Sigmoid colon (tissue), 7 donors: Measurements from ENCODE around the gene EP400. TPM values are rescaled to one million over a fixed set of nuclear protein-coding genes. Genes with fewer than 3 reads are reported as not detected.
"Not testable (repeated sequence)": the region's sequence is repeated elsewhere in the genome, so short reads cannot be mapped to it uniquely, and the experiment has no call there.

Experiments
- DNase-seq: peaks from one replicate; pipeline ENCODE4 v3.0.0-alpha.2; 2019
- H3K27ac ChIP-seq, 4 donors: fragments of 200-600 bp; sonication (generic); one replicate each; pipeline ENCODE4 v1.5.1; 2016 to 2019; ENCODE audit warnings: mild to moderate bottlenecking in 1 of 4
- H3K27me3 ChIP-seq, 3 donors: fragments of 200-600 bp; sonication (generic); one replicate each; pipeline ENCODE4 v1.5.1; 2019; ENCODE audit warnings: mild to moderate bottlenecking in 1 of 3
- H3K36me3 ChIP-seq, 4 donors: fragments of 200-600 bp; sonication (generic); one replicate each; pipeline ENCODE4 v1.5.1; 2016 to 2019
- H3K4me1 ChIP-seq, 4 donors: fragments of 200-600 bp; sonication (generic); one replicate each; pipeline ENCODE4 v1.5.1; 2017 to 2019
- H3K4me3 ChIP-seq, 4 donors: fragments of 200-600 bp; sonication (generic); one replicate each; pipeline ENCODE4 v1.5.1; 2017 to 2019; ENCODE audit warnings: mild to moderate bottlenecking in 2 of 4, moderate library complexity in 1 of 4
- H3K9me3 ChIP-seq, 4 donors: fragments of 200-600 bp in 3 of 4; sonication (generic) in 3 of 4; one replicate each; pipeline versions ENCODE4 v1.5.1 to v1.6.1; 2013 to 2019
- CTCF ChIP-seq, 4 experiments: fragments of 450-650 bp in 3 of 4; fragments of 200-600 bp in 1 of 4; IDR thresholded peaks; one replicate each; pipeline ENCODE4 v1.5.1; 2016 to 2019; ENCODE audit warnings: antibody characterized with exemption in 4 of 4, mild to moderate bottlenecking in 3 of 4, moderate library complexity in 2 of 4
- EP300 ChIP-seq, 4 donors: sonication (generic); formaldehyde crosslinking; IDR thresholded peaks; one replicate each; pipeline ENCODE4 v1.6.1; 2017; ENCODE audit warnings: antibody characterized with exemption in 4 of 4
- POLR2A ChIP-seq, 2 donors: fragments of 450-650 bp; IDR thresholded peaks; one replicate each; pipeline ENCODE4 v1.6.1; 2016; ENCODE audit warnings: antibody characterized with exemption in 2 of 2, mild to moderate bottlenecking in 2 of 2, moderate library complexity in 2 of 2
- POLR2AphosphoS5 ChIP-seq, 4 donors: sonication (generic); formaldehyde crosslinking; IDR thresholded peaks; one replicate each; pipeline ENCODE4 v1.6.1; 2017; ENCODE audit warnings: antibody characterized with exemption in 4 of 4
- WGBS, 2 donors: extraction: QIAGEN DNeasy Blood & Tissue Kit; methylation state at CpG; one replicate each; pipeline ENCODE4 v1.1.7; 2013; 5-methylcytosine and 5-hydroxymethylcytosine counted together
- intact Hi-C: fragments of 100-400 bp; cut with DNase I; formaldehyde crosslinking; loops from one replicate; pipeline ENCODE4 v1.15.1; 2023
- polyA plus RNA-seq, 3 donors: library from polyadenylated mRNA; stranded (reverse); fragments of 200-250 nt; gene quantifications; one replicate each; pipeline ENCODE4 v1.2.3, GENCODE V29; 2013
- total RNA-seq, 4 donors: library from RNA; depleted of rRNA; stranded (reverse); fragments of >200 nt; gene quantifications; one replicate each; pipeline ENCODE4 v1.1.0, GENCODE V29; 2016
- donor health status: healthy with polysubstance abuse.
- donor health status: Bipolar disorder and iron deficiency.
- donor health status: healthy.

EP400 gene
- total and polyA plus RNA-seq, 7 donors: 3.2 to 35.7 (median 14.6) TPM

DNA sequence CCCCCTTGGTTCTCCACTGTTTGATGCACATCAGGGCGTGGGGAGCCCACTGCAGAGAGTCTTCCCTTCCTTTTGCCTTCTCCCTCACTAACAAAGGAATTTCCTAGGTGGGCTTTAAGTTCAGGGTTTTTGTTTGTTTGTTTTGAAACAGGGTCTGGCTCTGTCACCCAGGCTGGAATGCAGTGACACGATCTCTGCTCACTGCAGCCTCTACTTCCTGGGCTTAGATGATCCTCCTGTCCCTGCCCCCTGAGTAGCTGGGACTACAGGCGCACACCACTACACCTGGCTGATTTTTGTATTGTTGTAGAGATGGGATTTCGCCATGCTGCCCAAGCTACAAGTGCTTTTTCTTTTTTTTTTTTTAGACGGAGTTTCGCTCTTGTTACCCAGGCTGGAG lies 33.8 kb downstream of the EP400 start:
- Histone ChIP-seq H3K4me1 (no peaks in the 10 kb centered on the region), H3K4me3 (no peak overlapping the region), H3K27ac (no peak overlapping the region), H3K9me3 (no peaks in the 10 kb centered on the region), H3K27me3 (no peaks in the 10 kb centered on the region), H3K36me3 (peaks cover 0 to 90% (median 47%) of the 10 kb centered on the region in 4 donors)
- WGBS, 2 donors: 92 to 93% methylated on average over 6 of the region's 6 CpGs
- no peak for DNase-seq
- intact Hi-C loops: no loop called here
- TF ChIP-seq CTCF (IDR thresholded peaks at IDR 0.05): no peak
- TF ChIP-seq POLR2AphosphoS5 (IDR thresholded peaks at IDR 0.05): no peak
- no peak for TF ChIP-seq POLR2A (IDR thresholded peaks at IDR 0.05)
- TF ChIP-seq EP300 (IDR thresholded peaks at IDR 0.05): no peak

DNA sequence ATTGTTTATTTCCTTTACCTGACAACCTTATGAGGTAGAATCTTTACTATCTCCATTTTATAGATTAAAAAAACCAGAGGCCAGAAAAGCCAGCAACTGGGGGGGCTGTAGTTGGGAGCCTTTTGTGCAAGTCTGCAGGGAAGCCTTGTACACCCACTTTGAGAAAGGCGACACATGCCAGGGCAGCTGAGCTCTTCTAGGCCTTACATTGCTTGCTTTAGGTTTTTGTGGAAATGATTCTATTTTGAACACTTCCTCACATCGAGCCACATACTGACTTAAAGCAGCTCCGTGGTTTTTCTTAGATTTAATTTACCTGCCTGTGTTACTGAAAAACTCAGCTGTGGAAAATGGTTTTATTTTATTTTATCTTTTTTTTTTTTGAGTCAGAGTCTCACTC lies 34.6 kb downstream of the EP400 start:
- no peak for DNase-seq
- H3K9me3 ChIP-seq: no peaks in the 10 kb centered on the region
- no peak overlapping the region for H3K27ac ChIP-seq
- no peak for TF ChIP-seq POLR2A (IDR thresholded peaks at IDR 0.05)
- TF ChIP-seq EP300 (IDR thresholded peaks at IDR 0.05): no peak
- TF ChIP-seq CTCF (IDR thresholded peaks at IDR 0.05): no peak
- no peak for TF ChIP-seq POLR2AphosphoS5 (IDR thresholded peaks at IDR 0.05)
- WGBS, 2 donors: 66 to 92% methylated on average over 3 of the region's 3 CpGs
- H3K27me3 ChIP-seq: no peaks in the 10 kb centered on the region
- H3K36me3 ChIP-seq: peaks cover 0 to 98% (median 47%) of the 10 kb centered on the region in 4 donors
- H3K4me1 ChIP-seq: no peaks in the 10 kb centered on the region
- intact Hi-C loops: no loop called here
- no peak overlapping the region for H3K4me3 ChIP-seq

GRCh38 chr12:131985510-131985875 lies 35.8 kb downstream of the EP400 start:
- 91 to 93% methylated on average over 11 of the region's 11 CpGs for WGBS, 2 donors
- H3K27me3 ChIP-seq, H3K27ac ChIP-seq, DNase-seq, intact Hi-C loops, H3K4me3 ChIP-seq, H3K9me3 ChIP-seq, H3K4me1 ChIP-seq: not testable (repeated sequence)
- peaks cover 8 to 98% (median 49%) of the 10 kb centered on the region in 4 donors for H3K36me3 ChIP-seq

DNA sequence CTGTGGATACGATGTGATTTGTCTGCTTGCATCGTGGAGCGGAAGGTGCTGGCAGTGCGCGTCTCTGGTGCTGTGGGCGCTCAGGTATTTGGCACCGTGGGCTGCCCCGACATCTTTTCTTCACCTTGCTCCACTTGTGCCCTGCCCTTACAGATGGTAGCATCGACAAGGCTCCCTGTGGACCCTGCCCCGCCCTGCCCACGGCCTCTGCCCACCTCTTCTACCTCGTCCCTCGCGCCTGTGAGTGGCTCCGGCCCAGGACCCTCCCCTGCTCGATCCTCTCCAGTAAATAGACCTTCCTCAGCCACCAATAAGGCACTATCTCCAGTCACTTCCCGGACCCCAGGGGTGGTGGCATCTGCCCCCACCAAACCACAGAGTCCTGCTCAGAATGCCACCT lies 36.6 kb downstream of the EP400 start:
- no peaks in the 10 kb centered on the region for H3K27me3 ChIP-seq
- whole genome bisulfite sequencing, 2 donors: 96% methylated on average over 17 of the region's 17 CpGs
- peaks cover 14 to 98% (median 47%) of the 10 kb centered on the region in 4 donors for H3K36me3 ChIP-seq
- intact Hi-C loops: no loop called here
- no peaks in the 10 kb centered on the region for H3K9me3 ChIP-seq
- DNase-seq: no peak
- no peak overlapping the region for H3K4me3 ChIP-seq
- no peak overlapping the region for H3K27ac ChIP-seq
- no peak for TF ChIP-seq POLR2AphosphoS5 (IDR thresholded peaks at IDR 0.05)
- H3K4me1 ChIP-seq: no peaks in the 10 kb centered on the region

DNA sequence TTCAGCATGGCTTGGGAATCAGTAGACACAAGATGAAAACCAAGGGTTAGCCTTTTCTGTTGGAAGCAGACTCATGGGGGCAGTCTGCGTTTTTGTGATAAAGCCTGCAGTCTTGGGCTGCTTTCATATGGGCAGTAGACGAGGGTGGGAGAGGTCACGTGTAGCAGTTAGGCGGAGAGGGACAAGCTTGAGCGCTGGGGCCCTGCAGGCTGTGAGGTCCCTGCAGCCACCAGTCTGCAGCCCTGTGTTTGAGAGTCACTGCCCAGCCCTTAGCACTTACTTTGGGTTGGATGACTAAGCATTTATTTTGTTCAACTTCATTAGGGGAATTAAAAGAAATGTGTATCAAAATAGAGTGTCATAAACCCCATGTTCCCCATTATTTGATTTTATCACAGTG lies 37.2 kb downstream of the EP400 start:
- intact Hi-C loops: no loop called here

More for the DNA sequence above, 37.2 kb downstream of the EP400 start:
- Histone ChIP-seq H3K27me3 (no peaks in the 10 kb centered on the region), H3K9me3 (no peaks in the 10 kb centered on the region), H3K4me1 (no peaks in the 10 kb centered on the region), H3K36me3 (peaks cover 14 to 98% (median 44%) of the 10 kb centered on the region in 4 donors), H3K27ac (no peak overlapping the region), H3K4me3 (no peak overlapping the region)
- TF ChIP-seq EP300 (IDR thresholded peaks at IDR 0.05): no peak
- TF ChIP-seq CTCF (IDR thresholded peaks at IDR 0.05): no peak
- no peak for TF ChIP-seq POLR2AphosphoS5 (IDR thresholded peaks at IDR 0.05)
- TF ChIP-seq POLR2A (IDR thresholded peaks at IDR 0.05): no peak
- DNase-seq: no peak
- WGBS, 2 donors: 84 to 97% methylated on average over 5 of the region's 5 CpGs
